ENCODE data around the gene MAP3K19.
"Not testable (repeated sequence)": the region's sequence is repeated elsewhere in the genome, so short reads cannot be mapped to it uniquely, and the experiment has no call there.

Gene MAP3K19

GRCh38 chr2:135047300-135047699, at the start of gene MAP3K19:
Gene MAP3K19, minus strand, starts transcription at chr2:135047447. Its CDS starts 22,800 bp downstream, at chr2:135024647.
- H3K27me3 ChIP-seq (ENCODE audit: control insufficient read depth, insufficient read depth, low read length): no peaks in the 10 kb centered on the region
- H3K4me1 ChIP-seq (ENCODE audit: control insufficient read depth, insufficient read depth, low read length): peaks cover 4% of the 10 kb centered on the region; the same call in 1 of the 2 replicates
- no peaks in the 10 kb centered on the region for H3K36me3 ChIP-seq (ENCODE audit: control insufficient read depth, insufficient read depth, low read length)
- H3K4me3 ChIP-seq (ENCODE audit: low read depth, low read length): no peak within 1 kb of the TSS
- no peak within 1 kb of the TSS for H3K27ac ChIP-seq (ENCODE audit: low read depth, low read length)
- no peak within 1 kb of the TSS for H3K9ac ChIP-seq (ENCODE audit: low read length)
- H3K9me3 ChIP-seq (ENCODE audit: control insufficient read depth, insufficient read depth, low read depth, low read length): no peaks in the 10 kb centered on the region

DNA sequence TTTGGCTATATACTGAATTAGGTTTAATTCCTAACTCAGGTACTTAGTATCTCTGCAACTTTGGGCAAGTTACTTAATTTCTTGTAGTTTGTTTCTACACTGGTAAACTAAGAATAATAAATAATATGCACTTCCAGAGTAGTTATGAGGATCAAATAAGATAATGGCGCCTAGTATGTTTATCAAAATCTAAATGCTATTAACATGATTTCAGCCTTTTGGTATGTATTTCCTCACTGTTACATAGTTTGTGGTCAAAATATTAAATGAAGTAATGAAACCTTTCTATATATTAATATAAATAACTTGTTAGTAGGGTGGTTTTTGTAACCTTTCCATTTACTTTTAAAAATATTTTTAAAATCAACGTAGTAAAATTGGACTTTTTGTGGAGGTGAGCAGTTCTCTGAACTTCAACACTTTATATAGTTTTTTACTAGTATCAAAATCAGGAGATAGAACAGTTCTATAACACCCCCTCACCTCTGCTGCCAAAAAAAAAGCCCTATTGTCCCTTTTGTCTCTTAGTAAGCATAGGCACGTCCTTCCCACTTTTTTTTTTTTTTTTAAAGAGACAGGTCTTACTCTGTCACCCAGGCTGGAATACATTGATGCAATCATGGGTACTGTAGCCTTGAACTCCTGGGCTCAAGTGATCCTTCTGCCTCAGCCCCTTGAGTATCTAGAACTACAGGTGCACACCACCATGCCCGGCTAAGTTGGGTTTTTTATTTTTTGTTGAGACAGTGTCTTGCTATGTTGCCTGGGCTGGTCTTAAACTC, 49.6 kb upstream of the MAP3K19 start:
- H3K36me3 ChIP-seq (ENCODE audit: control insufficient read depth, insufficient read depth, low read length): peaks cover 14% of the 10 kb centered on the region
- H3K4me1 ChIP-seq (ENCODE audit: control insufficient read depth, insufficient read depth, low read length): no peaks in the 10 kb centered on the region
- no peak overlapping the region for H3K4me3 ChIP-seq (ENCODE audit: low read depth, low read length)
- H3K27me3 ChIP-seq (ENCODE audit: control insufficient read depth, insufficient read depth, low read length): no peaks in the 10 kb centered on the region
- no peak overlapping the region for H3K9ac ChIP-seq (ENCODE audit: low read length)
- no peaks in the 10 kb centered on the region for H3K9me3 ChIP-seq (ENCODE audit: control insufficient read depth, insufficient read depth, low read depth, low read length)
- H3K27ac ChIP-seq (ENCODE audit: low read depth, low read length): no peak overlapping the region

DNA sequence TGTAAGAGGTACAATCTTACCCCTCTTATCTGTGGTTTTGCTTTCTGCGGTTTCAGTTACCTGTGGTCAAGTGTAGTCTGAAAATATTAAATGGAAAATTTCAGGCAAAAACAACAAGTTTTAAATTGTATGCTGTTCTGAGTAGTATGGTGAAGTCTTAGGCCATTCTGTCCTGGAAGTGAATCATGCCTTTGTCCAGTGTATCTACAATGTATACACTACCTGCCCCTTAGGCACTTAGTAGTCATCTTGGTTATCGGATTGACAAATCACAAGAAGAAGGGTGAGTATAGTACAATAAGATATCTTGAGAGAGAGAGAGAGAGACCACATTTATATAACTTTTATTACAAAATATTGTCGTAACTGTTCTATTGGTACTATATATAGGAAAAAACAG, 48.3 kb upstream of the MAP3K19 start:
- H3K9ac ChIP-seq (ENCODE audit: low read length): no peak overlapping the region
- H3K4me1 ChIP-seq (ENCODE audit: control insufficient read depth, insufficient read depth, low read length): no peaks in the 10 kb centered on the region
- no peaks in the 10 kb centered on the region for H3K9me3 ChIP-seq (ENCODE audit: control insufficient read depth, insufficient read depth, low read depth, low read length)
- H3K27ac ChIP-seq (ENCODE audit: low read depth, low read length): no peak overlapping the region
- H3K27me3 ChIP-seq (ENCODE audit: control insufficient read depth, insufficient read depth, low read length): no peaks in the 10 kb centered on the region
- H3K36me3 ChIP-seq (ENCODE audit: control insufficient read depth, insufficient read depth, low read length): peaks cover 14% of the 10 kb centered on the region
- no peak overlapping the region for H3K4me3 ChIP-seq (ENCODE audit: low read depth, low read length)

- peaks cover 14% of the 10 kb centered on the region for H3K36me3 ChIP-seq (ENCODE audit: control insufficient read depth, insufficient read depth, low read length)
- no peak overlapping the region for H3K4me3 ChIP-seq (ENCODE audit: low read depth, low read length)
- H3K9ac ChIP-seq (ENCODE audit: low read length): no peak overlapping the region
- H3K4me1 ChIP-seq (ENCODE audit: control insufficient read depth, insufficient read depth, low read length): no peaks in the 10 kb centered on the region
- H3K27ac ChIP-seq (ENCODE audit: low read depth, low read length): no peak overlapping the region
- no peaks in the 10 kb centered on the region for H3K27me3 ChIP-seq (ENCODE audit: control insufficient read depth, insufficient read depth, low read length)
- H3K9me3 ChIP-seq (ENCODE audit: control insufficient read depth, insufficient read depth, low read depth, low read length): no peaks in the 10 kb centered on the region
These were observed 47.3 kb upstream of the MAP3K19 start for GRCh38 chr2:135094508-135094907.

- no peaks in the 10 kb centered on the region for H3K4me1 ChIP-seq (ENCODE audit: control insufficient read depth, insufficient read depth, low read length)
- H3K4me3 ChIP-seq (ENCODE audit: low read depth, low read length): no peak overlapping the region
- no peak overlapping the region for H3K27ac ChIP-seq (ENCODE audit: low read depth, low read length)
- H3K9ac ChIP-seq (ENCODE audit: low read length): no peak overlapping the region
- H3K9me3 ChIP-seq (ENCODE audit: control insufficient read depth, insufficient read depth, low read depth, low read length): no peaks in the 10 kb centered on the region; the same call in 1 of the 2 replicates
- H3K27me3 ChIP-seq (ENCODE audit: control insufficient read depth, insufficient read depth, low read length): no peaks in the 10 kb centered on the region
- peaks cover 14% of the 10 kb centered on the region for H3K36me3 ChIP-seq (ENCODE audit: control insufficient read depth, insufficient read depth, low read length)
These were observed 46.6 kb upstream of the MAP3K19 start for GRCh38 chr2:135093670-135094330.

DNA sequence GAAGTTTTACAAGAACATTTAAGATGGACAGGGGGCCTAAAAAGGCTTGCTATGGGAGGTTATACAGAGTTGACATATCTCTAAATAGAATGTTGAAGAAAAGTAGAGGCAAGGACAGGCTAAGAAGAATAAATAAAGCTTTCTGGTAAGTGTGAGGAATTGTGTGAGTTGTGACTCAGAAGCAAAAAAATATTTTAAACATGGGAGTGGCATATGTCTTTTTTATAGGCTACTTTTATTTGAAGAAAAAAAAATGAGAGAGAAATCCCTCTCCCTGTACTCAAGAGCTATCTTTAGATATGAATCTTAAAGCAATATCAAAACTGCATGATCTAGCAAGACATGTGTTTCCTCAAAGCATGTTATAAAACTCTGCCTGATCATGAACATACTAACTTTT, 45.9 kb upstream of the MAP3K19 start:
- H3K4me1 ChIP-seq (ENCODE audit: control insufficient read depth, insufficient read depth, low read length): no peaks in the 10 kb centered on the region
- H3K9ac ChIP-seq (ENCODE audit: low read length): no peak overlapping the region
- H3K4me3 ChIP-seq (ENCODE audit: low read depth, low read length): no peak overlapping the region
- no peaks in the 10 kb centered on the region; the same call in 1 of the 2 replicates for H3K9me3 ChIP-seq (ENCODE audit: control insufficient read depth, insufficient read depth, low read depth, low read length)
- peaks cover 14% of the 10 kb centered on the region for H3K36me3 ChIP-seq (ENCODE audit: control insufficient read depth, insufficient read depth, low read length)
- H3K27ac ChIP-seq (ENCODE audit: low read depth, low read length): no peak overlapping the region
- H3K27me3 ChIP-seq (ENCODE audit: control insufficient read depth, insufficient read depth, low read length): no peaks in the 10 kb centered on the region

DNA sequence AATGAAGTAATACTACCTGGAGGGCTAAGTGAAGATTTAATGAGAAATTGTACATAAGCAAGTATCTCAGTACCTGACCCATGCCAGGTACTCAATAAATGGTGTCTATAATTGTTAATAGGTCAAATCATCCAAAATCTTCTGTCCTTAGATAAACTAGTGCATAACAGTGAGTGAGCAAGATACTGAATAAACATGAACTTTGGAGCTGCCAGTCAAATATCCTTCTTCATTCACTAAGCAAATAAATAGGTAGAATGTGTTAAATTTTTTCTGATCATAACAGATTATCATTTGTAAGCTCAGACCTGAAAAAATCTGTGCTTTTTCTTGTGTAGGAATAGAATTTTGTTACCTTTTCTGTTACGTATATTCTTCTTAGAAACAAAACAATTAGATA, 44.4 kb upstream of the MAP3K19 start:
- Histone ChIP-seq H3K36me3 (ENCODE audit: control insufficient read depth, insufficient read depth, low read length) (peaks cover 12% of the 10 kb centered on the region), H3K4me3 (ENCODE audit: low read depth, low read length) (no peak overlapping the region), H3K9ac (ENCODE audit: low read length) (no peak overlapping the region), H3K4me1 (ENCODE audit: control insufficient read depth, insufficient read depth, low read length) (no peaks in the 10 kb centered on the region), H3K9me3 (ENCODE audit: control insufficient read depth, insufficient read depth, low read depth, low read length) (peaks cover 3% of the 10 kb centered on the region; the same call in 1 of the 2 replicates), H3K27ac (ENCODE audit: low read depth, low read length) (no peak overlapping the region), H3K27me3 (ENCODE audit: control insufficient read depth, insufficient read depth, low read length) (no peaks in the 10 kb centered on the region)

GRCh38 chr2:135089597-135089996, 42.4 kb upstream of the MAP3K19 start:
- not testable (repeated sequence) for H3K9me3 ChIP-seq (ENCODE audit: control insufficient read depth, insufficient read depth, low read depth, low read length); H3K27ac ChIP-seq (ENCODE audit: low read depth, low read length); H3K27me3 ChIP-seq (ENCODE audit: control insufficient read depth, insufficient read depth, low read length); H3K36me3 ChIP-seq (ENCODE audit: control insufficient read depth, insufficient read depth, low read length); H3K4me3 ChIP-seq (ENCODE audit: low read depth, low read length); H3K9ac ChIP-seq (ENCODE audit: low read length); H3K4me1 ChIP-seq (ENCODE audit: control insufficient read depth, insufficient read depth, low read length)

DNA sequence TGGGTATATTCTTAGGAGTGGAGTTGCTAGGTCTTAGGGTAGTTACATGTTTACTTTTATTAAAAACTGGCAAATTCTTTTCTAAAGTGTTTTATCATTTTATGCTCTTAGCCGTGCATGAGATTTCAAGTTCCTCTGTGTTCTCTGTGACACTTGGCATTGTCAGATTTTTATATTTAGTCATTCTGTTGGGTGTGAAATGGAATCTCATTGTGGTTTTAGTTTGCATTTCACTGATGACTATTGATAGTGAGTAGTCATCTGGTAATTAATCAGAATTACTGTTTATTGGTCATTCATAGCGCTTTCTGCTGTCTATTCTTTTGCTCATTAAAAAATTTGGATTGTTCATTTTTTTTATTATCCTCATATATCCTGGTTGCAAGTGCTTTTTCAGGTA, 39.0 kb upstream of the MAP3K19 start:
- Histone ChIP-seq H3K9ac (ENCODE audit: low read length) (no peak overlapping the region), H3K36me3 (ENCODE audit: control insufficient read depth, insufficient read depth, low read length) (0 out of 2 replicates have a peak, but pooled peaks cover 3% of the 10 kb centered on the region), H3K4me3 (ENCODE audit: low read depth, low read length) (no peak overlapping the region), H3K4me1 (ENCODE audit: control insufficient read depth, insufficient read depth, low read length) (no peaks in the 10 kb centered on the region), H3K27ac (ENCODE audit: low read depth, low read length) (no peak overlapping the region), H3K9me3 (ENCODE audit: control insufficient read depth, insufficient read depth, low read depth, low read length) (peaks cover 3% of the 10 kb centered on the region; the same call in 1 of the 2 replicates), H3K27me3 (ENCODE audit: control insufficient read depth, insufficient read depth, low read length) (no peaks in the 10 kb centered on the region)

DNA sequence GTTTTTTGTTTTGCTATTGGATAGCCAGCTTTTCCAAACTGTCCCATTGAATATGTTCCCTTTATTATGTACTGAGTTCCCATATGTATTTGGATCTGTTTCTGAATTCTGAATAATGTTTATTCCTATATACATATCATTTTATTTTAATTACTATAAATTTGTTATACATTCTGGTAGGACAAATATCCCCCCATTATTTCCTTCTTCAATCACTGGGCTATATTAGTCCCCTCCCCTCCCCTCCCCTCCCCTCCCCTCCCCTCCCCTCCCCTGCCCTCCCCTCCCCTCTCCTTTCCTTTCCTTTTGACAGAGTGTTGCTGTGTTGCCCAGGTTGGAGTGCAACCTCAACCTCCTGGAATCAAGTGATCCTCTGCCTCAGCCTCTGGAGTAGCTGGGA, 31.2 kb upstream of the MAP3K19 start:
- Histone ChIP-seq H3K27me3 (ENCODE audit: control insufficient read depth, insufficient read depth, low read length) (no peaks in the 10 kb centered on the region), H3K9me3 (ENCODE audit: control insufficient read depth, insufficient read depth, low read depth, low read length) (peaks cover 14% of the 10 kb centered on the region), H3K27ac (ENCODE audit: low read depth, low read length) (no peak overlapping the region), H3K9ac (ENCODE audit: low read length) (no peak overlapping the region), H3K4me1 (ENCODE audit: control insufficient read depth, insufficient read depth, low read length) (no peaks in the 10 kb centered on the region), H3K36me3 (ENCODE audit: control insufficient read depth, insufficient read depth, low read length) (peaks cover 18% of the 10 kb centered on the region), H3K4me3 (ENCODE audit: low read depth, low read length) (no peak overlapping the region)

- no peak overlapping the region for H3K4me3 ChIP-seq (ENCODE audit: low read depth, low read length)
- no peak overlapping the region for H3K9ac ChIP-seq (ENCODE audit: low read length)
- no peaks in the 10 kb centered on the region for H3K4me1 ChIP-seq (ENCODE audit: control insufficient read depth, insufficient read depth, low read length)
- no peak overlapping the region for H3K27ac ChIP-seq (ENCODE audit: low read depth, low read length)
- H3K36me3 ChIP-seq (ENCODE audit: control insufficient read depth, insufficient read depth, low read length): peaks cover 24% of the 10 kb centered on the region
- H3K9me3 ChIP-seq (ENCODE audit: control insufficient read depth, insufficient read depth, low read depth, low read length): peaks cover 33% of the 10 kb centered on the region
- no peaks in the 10 kb centered on the region for H3K27me3 ChIP-seq (ENCODE audit: control insufficient read depth, insufficient read depth, low read length)
These were observed 29.3 kb upstream of the MAP3K19 start for GRCh38 chr2:135076556-135076955.

All from HUES6 (cell line).